HG03280 (cell line): ENCODE results near the gene CDHR5.
"Not testable (repeated sequence)": the region's sequence is repeated elsewhere in the genome, so short reads cannot be mapped to it uniquely, and the experiment has no call there.

Source experiments
- ATAC-seq: cut with Tn5 transposase; IDR thresholded peaks from one replicate; pipeline ENCODE4 v1.9.1; 2021; ENCODE audit warnings: mild to moderate bottlenecking, moderate library complexity; ENCODE audit not compliant: unreplicated experiment

The CDHR5 gene

GRCh38 chr11:624705-625635 is at the start of gene CDHR5:
TSS of gene CDHR5 (minus strand) at chr11:624955. CDS start at chr11:624902, 53 bp downstream.
- ATAC-seq, result no peak

- no peak for ATAC-seq
Measured at GRCh38 chr11:674406-674805, 49.7 kb upstream of the CDHR5 start.

DNA sequence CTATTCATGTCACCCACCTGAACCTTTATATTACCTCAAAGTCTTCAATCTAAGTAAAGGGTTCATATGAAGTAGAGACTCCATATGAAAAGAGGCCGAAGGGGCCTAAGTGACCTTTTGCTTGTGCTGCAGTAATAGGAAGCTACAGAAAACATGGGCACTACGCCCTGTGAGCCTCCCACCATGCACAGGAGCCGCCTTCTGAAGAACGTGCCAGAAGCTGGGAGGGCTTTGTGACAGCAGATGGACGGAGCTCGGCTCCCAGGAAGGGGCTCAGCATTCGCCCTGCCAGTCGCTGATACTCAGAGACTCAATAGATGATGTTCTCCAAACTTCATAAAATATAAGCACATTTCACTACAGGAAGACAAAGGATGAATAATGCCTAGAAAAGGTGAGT is 49.1 kb upstream of the CDHR5 start:
- no peak for ATAC-seq

DNA sequence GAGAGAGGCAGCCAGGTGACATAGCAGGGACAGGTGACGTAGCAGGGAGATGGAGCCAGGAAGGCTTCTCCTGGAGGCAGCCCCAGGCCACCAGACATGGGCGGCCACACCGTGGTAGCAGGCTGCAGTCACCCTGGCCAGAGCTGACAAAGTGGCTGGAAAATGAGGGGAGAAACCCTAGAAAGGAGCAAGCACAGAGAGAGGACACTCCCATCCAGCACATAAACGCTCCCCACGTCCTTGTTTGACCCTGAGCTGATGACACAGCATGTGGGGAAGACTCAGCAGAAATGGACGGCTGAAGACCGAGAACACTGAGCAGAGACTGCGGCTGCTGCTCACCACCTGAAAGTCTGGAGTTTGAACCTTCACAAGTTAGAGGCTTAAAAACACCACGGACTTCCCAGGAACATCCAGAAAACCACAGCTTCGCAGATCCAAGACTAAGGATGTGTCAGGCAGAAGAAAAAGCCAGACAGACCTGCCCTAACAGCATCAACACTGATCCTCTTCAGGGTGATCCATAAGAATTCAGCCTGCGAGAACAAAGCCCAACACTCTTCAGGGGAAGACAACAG is 41.0 kb upstream of the CDHR5 start:
- ATAC-seq, result no peak

DNA sequence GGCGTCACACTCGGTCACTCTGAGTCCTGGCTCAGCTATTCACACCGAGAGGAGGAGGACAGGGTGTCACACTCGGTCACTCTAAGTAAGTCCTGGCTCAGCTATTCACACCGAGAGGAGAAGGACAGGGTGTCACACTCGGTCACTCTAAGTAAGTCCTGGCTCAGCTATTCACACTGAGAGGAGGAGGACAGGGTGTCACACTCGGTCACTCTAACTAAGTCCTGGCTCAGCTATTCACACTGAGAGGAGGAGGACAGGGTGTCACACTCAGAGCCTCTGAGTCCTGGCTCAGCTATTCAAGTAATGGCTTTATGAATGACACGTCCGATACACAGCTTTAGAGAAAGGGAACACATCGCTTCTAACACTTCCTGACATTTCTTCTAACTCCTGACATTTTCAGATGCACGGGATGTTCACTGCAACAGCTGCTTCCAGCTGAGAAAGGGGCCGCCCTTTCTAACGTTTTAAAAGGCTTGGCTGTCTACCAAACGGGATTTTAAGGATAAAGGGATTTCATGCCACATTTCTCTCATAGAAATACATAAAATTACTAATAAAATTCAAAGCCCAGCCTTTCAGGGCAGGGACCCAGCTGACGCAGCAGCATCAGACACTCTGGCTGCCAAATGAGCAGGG is 40.4 kb upstream of the CDHR5 start:
- ATAC-seq, result no peak

DNA sequence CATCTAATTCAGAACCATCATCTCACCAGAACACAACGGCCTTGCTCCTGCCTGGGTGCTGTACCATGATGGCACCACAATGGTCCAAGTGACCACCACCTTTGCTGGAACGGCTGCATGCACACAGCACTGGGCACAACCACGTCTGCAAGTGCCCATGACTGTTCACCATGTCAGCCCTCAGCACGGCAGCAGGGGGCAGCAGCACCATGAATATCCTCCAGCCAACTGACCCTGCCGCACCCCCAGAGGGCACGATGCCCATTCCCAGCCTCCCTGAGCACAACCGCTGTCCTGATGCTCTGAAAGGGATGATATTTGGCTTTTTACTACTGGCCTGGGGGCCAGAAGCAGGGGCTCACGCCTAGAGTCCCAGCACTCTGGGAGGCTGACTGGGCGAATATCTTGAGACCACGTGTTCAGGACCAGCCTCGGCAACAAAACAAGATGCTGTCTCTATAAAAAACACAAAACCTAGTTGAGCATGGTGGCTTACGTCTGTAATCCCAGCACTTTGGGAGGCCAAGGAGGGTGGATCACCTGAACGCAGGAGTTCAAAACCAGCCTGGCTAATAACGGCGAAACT is 38.0 kb upstream of the CDHR5 start:
- peak; percentile 52 for ATAC-seq

- ATAC-seq, result no peak
Measured at GRCh38 chr11:660681-661444, 36.1 kb upstream of the CDHR5 start.

- no peak for ATAC-seq
Measured at GRCh38 chr11:660281-660680, 35.5 kb upstream of the CDHR5 start.

DNA sequence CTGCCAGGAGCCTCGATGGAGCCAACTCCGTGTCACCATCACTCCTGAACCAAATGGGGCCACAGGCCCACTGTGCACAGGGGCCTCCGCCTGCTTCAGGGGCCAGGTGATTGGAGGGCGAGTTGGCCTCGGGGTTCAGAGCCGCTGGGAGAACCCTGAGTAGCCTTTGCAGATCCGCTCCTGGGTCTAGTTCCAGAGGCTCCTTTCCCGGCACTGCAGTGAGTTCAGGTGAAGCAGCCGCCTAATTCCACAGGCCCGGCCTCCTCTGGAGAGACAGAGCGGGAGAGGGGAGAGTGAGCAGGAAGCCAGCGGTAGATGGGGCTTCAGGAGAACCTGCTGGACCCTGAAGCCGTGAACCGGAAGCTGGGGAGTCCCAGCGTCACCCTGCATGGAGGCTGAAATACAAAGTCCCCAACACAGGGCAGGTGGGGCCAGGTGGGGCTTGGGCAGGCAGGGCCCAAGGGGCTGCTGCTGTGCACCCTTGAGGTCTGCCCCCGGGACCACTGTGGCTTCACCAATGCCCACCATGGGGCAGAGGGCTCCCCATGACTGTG is 34.9 kb upstream of the CDHR5 start:
- ATAC-seq, result no peak

- ATAC-seq, result no peak
Measured at GRCh38 chr11:657691-658126, 33.0 kb upstream of the CDHR5 start.

DNA sequence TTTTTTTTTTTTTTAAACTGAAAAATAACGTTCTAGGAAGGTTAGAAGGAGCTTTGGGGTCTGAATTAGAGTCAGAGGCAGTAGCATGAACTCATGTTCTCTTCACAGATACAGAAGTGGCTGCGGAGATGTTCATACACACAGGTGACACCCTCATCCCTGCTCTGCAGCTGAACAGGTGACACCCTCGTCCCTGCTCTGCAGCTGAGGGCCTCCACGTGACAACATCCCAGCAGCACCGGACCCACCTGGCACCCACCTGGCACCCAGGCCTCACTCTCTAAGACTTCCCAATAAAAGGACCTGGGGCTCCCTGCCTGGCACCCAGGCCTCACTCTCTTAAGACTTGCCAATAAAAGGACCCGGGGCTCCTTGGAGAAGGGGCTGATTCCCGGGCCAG is 32.1 kb upstream of the CDHR5 start:
- ATAC-seq, result no peak

DNA sequence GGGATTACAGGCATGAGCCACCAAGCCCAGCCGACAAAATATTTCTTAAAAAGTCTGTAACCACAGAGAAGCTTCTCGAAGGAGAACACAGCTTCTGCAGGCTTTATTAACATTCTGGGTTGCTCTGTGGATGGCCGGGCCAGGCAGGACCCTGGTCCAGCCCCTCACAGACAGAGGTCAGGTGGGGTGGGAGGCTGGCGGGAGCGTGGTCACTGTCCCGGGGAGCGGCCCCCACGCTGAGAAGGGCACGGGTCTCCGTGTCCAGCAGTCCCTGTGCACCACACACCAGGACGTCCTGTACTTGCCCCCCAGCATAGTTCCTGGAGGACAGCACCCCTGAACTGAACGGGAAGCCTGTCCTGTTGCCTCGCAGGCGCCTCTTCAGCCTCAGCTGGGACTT is 31.7 kb upstream of the CDHR5 start:
- no peak for ATAC-seq

- no peak for ATAC-seq
Measured at GRCh38 chr11:655036-655726, 30.4 kb upstream of the CDHR5 start.

GRCh38 chr11:654444-654843 is 29.7 kb upstream of the CDHR5 start:
- ATAC-seq, result not testable (repeated sequence)

DNA sequence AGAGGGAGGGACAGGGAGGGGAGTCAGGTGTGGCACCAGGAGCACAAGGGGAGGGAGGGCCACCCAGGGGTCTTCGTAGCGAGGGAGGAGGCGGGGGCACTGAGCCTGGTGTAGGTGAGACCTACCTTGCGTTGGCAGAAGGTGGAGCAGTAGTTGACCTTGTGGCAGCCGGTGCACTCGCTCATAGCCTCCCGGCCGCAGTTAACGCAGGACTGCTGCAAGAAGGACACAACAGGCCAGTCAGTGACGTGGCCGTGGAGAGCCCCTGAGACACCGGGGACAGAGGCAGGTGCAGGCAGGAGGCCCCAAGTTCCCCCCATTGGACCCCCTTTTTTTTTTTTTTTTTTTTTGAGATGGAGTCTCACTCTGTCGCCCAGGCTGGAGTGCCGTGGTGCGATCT is 29.1 kb upstream of the CDHR5 start:
- ATAC-seq, result no peak

DNA sequence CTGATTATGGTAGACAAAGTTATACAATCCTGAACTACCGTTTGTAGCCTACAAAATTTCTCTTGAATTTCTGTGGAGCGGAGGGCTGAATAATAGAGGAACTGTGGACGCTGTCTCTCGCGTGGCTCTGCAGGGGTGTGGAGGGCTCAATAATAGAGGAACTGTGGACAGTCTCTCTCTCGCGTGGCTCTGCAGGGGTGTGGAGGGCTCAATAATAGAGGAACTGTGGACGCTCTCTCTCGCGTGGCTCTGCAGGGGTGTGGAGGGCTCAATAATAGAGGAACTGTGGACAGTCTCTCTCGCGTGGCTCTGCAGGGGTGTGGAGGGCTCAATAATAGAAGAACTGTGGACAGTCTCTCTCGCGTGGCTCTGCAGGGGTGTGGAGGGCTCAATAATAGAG is 28.4 kb upstream of the CDHR5 start:
- ATAC-seq, result not testable (repeated sequence)

DNA sequence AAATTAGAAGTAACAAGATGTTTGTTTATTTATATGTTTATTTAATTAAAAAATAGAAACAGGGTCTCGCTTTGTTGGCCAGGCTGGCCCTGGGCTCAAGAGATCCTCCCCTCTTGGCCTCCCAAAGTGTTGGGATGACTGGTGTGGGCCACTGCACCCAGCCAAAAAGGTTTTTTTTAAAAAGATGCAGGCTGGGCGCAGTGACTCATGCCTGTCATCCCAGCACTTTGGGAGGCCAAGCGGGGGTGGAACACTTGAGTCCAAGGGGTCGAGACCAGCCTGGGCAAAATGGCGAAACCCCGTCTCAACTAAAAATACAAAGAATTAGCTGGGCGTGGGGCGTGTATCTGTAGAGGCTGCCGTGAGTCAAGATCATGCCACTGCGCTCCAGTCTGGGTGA is 25.7 kb upstream of the CDHR5 start:
- no peak for ATAC-seq

GRCh38 chr11:647672-648158 is 23.0 kb upstream of the CDHR5 start:
- not testable (repeated sequence) for ATAC-seq

DNA sequence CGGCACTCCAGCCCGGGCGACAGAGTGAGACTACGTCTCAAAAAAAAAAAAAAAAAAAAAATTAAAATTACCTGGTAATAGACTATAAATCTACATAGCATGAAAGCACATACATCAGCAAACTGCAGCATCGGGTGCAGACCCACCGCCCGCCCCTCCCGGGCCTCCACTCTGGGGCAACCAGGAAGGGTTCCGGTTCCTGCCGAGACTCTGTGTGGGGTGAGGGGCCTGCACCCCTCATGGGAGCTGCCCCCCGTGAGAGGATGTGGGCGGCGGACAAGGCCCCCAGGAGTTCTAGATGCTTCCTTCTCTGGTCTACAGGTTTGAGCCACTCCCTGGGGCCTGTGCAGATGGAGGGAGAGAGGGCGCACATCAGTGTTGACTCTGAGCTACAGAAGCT is 21.5 kb upstream of the CDHR5 start:
- ATAC-seq, result no peak

DNA sequence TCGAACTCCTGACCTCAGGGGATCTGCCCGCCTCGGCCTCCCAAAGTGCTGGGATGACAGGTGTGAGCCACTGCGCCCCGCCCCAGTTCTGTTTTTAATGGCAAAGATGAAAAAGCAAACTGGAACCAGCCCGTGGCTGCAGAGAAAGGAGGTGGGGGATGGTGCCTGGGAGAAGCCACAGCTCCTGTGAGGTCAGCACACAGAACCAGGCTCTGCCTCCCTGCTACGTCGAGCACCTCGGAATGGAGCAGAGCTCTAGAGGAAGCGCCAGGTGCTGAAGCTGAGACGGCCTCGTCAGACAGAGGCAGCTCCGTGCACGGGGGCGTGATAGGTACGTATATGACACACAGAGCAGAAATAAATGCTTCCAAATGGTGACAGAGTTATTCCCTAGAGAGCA is 20.8 kb upstream of the CDHR5 start:
- ATAC-seq, result no peak
